ENCODE data around the gene DNAJB12.

GRCh38 chr10:72297281-72297804 lies 57.4 kb downstream of the DNAJB12 start:
- TF ChIP-seq CTCF (IDR thresholded peaks at IDR 0.05) = no peak
- peak; percentile 88 for TF ChIP-seq EP300 (IDR thresholded peaks at IDR 0.05; ENCODE audit: low read depth)

Data from transverse colon (tissue), 3 donors.